Measurements from ENCODE around the gene KIF18A.

The KIF18A gene

GRCh38 chr11:28083118-28083517 is 24.8 kb downstream of the KIF18A start:
- TF ChIP-seq CTCF (IDR thresholded peaks at IDR 0.05; ENCODE audit: low read depth, low read length) = no peak
- no peak overlapping the region for H3K4me3 ChIP-seq (replicated peaks in 1 of 2; ENCODE audit: low read depth in 2 of 2, low read length in 2 of 2)
- DNase-seq (ENCODE audit: low read depth in 2 of 2) = no peak

DNA sequence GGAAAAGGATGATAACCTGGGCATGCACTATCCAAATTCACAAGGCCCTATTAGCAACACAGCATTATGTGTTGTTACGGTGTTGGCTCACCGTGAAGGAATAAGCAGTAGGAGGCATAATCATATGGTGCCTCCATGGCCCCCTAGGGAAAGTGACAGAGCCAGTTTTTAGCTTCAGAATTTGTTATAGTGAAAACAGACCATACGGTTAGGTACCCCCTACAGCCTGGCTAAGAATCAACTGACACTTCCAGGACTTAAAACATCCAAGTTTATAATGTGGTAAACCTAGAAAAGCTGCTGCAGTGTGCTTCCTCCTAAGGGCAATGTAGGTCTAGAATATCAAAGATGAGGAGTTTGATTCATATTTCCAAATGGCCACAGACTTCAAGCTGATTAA is 30.4 kb downstream of the KIF18A start:
- no peak overlapping the region for H3K4me3 ChIP-seq (replicated peaks in 1 of 2; ENCODE audit: low read depth in 2 of 2, low read length in 2 of 2)
- no peak for TF ChIP-seq CTCF (IDR thresholded peaks at IDR 0.05; ENCODE audit: low read depth, low read length)
- no peak for DNase-seq (ENCODE audit: low read depth in 2 of 2)

- no peak overlapping the region for H3K4me3 ChIP-seq (replicated peaks in 1 of 2; ENCODE audit: low read depth in 2 of 2, low read length in 2 of 2)
- DNase-seq (ENCODE audit: low read depth in 2 of 2) = peak; percentile 40 to 63
Observed at GRCh38 chr11:28072321-28072720, 35.6 kb downstream of the KIF18A start.

GRCh38 chr11:28071305-28071704 is 36.7 kb downstream of the KIF18A start:
- no peak for DNase-seq (ENCODE audit: low read depth in 2 of 2)
- no peak overlapping the region for H3K4me3 ChIP-seq (replicated peaks in 1 of 2; ENCODE audit: low read depth in 2 of 2, low read length in 2 of 2)
- no peak for TF ChIP-seq CTCF (IDR thresholded peaks at IDR 0.05; ENCODE audit: low read depth, low read length)

More at GRCh38 chr11:28072321-28072720, 35.6 kb downstream of the KIF18A start:
- TF ChIP-seq CTCF (IDR thresholded peaks at IDR 0.05; ENCODE audit: low read depth, low read length) = no peak

DNA sequence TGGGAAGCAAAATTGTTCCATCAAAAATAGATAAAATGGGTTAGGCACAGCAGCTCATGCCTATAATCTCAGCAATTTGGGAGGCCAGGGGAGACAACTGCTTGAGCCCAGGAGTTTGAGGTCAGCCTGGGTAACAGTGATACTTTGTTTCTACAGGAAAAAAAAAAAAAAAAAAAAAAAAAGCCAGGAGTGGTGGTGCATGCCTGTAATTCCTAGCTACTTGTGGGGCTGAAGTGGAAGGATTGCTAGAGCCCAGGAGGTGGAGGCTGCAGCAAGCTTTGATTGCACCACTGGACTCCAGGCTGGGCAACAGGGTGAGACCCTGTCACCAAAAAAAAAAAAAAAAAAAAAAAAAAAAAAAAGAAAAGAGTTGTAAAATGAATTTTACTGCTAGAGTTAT is 49.6 kb downstream of the KIF18A start:
- no peak for TF ChIP-seq CTCF (IDR thresholded peaks at IDR 0.05; ENCODE audit: low read depth, low read length)
- DNase-seq (ENCODE audit: low read depth in 2 of 2) = peak in 1 of 2 donors; percentile 44
- H3K4me3 ChIP-seq (replicated peaks in 1 of 2; ENCODE audit: low read depth in 2 of 2, low read length in 2 of 2) = no peak overlapping the region

DNA sequence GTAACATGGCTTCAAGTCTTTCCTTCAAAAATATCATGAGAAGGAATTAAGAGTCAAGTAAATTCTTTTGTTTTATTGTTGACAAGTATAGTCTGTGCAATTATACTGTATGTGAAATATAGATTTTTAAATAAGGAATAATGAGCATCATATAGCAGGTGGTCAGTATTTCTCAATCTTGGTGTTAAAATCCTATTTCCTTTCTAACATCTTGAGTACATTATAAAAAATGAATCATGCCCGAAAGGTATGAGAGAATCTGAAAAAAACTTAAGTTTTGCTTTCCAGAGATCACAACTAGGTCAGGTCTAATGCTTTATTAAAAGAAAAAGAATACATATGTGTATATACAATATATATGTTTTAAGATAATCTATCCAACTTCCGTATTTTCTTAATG is 53.1 kb downstream of the KIF18A start:
- DNase-seq (ENCODE audit: low read depth in 2 of 2) = no peak
- no peak overlapping the region for H3K4me3 ChIP-seq (replicated peaks in 1 of 2; ENCODE audit: low read depth in 2 of 2, low read length in 2 of 2)
- TF ChIP-seq CTCF (IDR thresholded peaks at IDR 0.05; ENCODE audit: low read depth, low read length) = no peak
